Lower lobe of right lung (tissue), 2 donors: Measurements from ENCODE around the gene CDK6. TPM values are rescaled to one million over a fixed set of nuclear protein-coding genes. Genes with fewer than 3 reads are reported as not detected.
"Not testable (repeated sequence)": the region's sequence is repeated elsewhere in the genome, so short reads cannot be mapped to it uniquely, and the experiment has no call there.

Experiments
- ATAC-seq, 2 donors: fragments of 200-7000 bp; cut with Tn5 transposase; one replicate each; pipeline ENCODE4 v1.9.1; 2020 to 2022; ENCODE audit warnings: mild to moderate bottlenecking in 2 of 2, moderate library complexity in 2 of 2
- DNase-seq: peaks from one replicate; pipeline ENCODE4 v3.0.0-alpha.2; 2020
- H3K27ac ChIP-seq: fragments of 200-600 bp; one replicate; pipeline ENCODE4 v1.8.0; 2022
- H3K27me3 ChIP-seq: fragments of 200-600 bp; one replicate; pipeline ENCODE4 v1.8.0; 2022; ENCODE audit warnings: low read depth
- H3K36me3 ChIP-seq: fragments of 200-600 bp; one replicate; pipeline ENCODE4 v1.8.0; 2022; ENCODE audit warnings: mild to moderate bottlenecking
- H3K4me1 ChIP-seq: fragments of 200-600 bp; one replicate; pipeline ENCODE4 v1.8.0; 2022
- H3K4me3 ChIP-seq: fragments of 200-600 bp; one replicate; pipeline ENCODE4 v1.8.0; 2022; ENCODE audit warnings: mild to moderate bottlenecking
- H3K9me3 ChIP-seq: fragments of 200-600 bp; one replicate; pipeline ENCODE4 v1.8.0; 2022
- CTCF ChIP-seq: fragments of 200-600 bp; IDR thresholded peaks from one replicate; pipeline ENCODE4 v1.8.0; 2022; ENCODE audit warnings: antibody characterized with exemption, mild to moderate bottlenecking
- intact Hi-C: fragments of 100-400 bp; cut with DNase I; formaldehyde crosslinking; loops from one replicate; pipeline ENCODE4 v1.11.0; 2022
- total RNA-seq: library from RNA; stranded (reverse); fragmentation: NEBNext Ultra II Directional; extraction: Animal tissue kit (Norgen Biotek cat#: 25700); gene quantifications from one replicate; pipeline ENCODE4 v1.2.1, GENCODE V29; 2021
- donor health status: DM: no; HTN: yes; CAD: no; lungs with severe emphysema.

CDK6 gene
- total RNA-seq, 1 donor from 2014 or later, result 21.7 TPM

GRCh38 chr7:92758796-92759431 is 77.5 kb downstream of the CDK6 start:
- ATAC-seq, result no peak
- no peak overlapping the region for H3K27ac ChIP-seq
- intact Hi-C loops, result no loop called here

GRCh38 chr7:92757311-92757910 is 79.0 kb downstream of the CDK6 start:
- DNase-seq, intact Hi-C loops: not testable (repeated sequence)

More at GRCh38 chr7:92758796-92759431, 77.5 kb downstream of the CDK6 start:
- Histone ChIP-seq H3K4me1 (no peaks in the 10 kb centered on the region), H3K36me3 (no peaks in the 10 kb centered on the region), H3K9me3 (no peaks in the 10 kb centered on the region), H3K27me3 (no peaks in the 10 kb centered on the region), H3K4me3 (no peak overlapping the region)
- TF ChIP-seq CTCF, result no peak
- DNase-seq, result no peak

GRCh38 chr7:92755680-92756079 is 80.7 kb downstream of the CDK6 start:
- no peak for ATAC-seq
- no peaks in the 10 kb centered on the region for H3K36me3 ChIP-seq
- intact Hi-C loops, result no loop called here
- no peaks in the 10 kb centered on the region for H3K27me3 ChIP-seq
- no peaks in the 10 kb centered on the region for H3K9me3 ChIP-seq
- H3K27ac ChIP-seq, result no peak overlapping the region
- no peak for TF ChIP-seq CTCF
- H3K4me1 ChIP-seq, result no peaks in the 10 kb centered on the region
- DNase-seq, result no peak
- H3K4me3 ChIP-seq, result no peak overlapping the region

More at GRCh38 chr7:92757311-92757910, 79.0 kb downstream of the CDK6 start:
- H3K27me3 ChIP-seq, H3K9me3 ChIP-seq, H3K4me3 ChIP-seq, H3K27ac ChIP-seq, ATAC-seq, H3K36me3 ChIP-seq, H3K4me1 ChIP-seq: not testable (repeated sequence)

- Histone ChIP-seq H3K27me3 (no peaks in the 10 kb centered on the region), H3K4me3 (no peak overlapping the region), H3K36me3 (no peaks in the 10 kb centered on the region), H3K27ac (no peak overlapping the region), H3K4me1 (no peaks in the 10 kb centered on the region), H3K9me3 (no peaks in the 10 kb centered on the region)
- ATAC-seq, result no peak
- DNase-seq, result no peak
- intact Hi-C loops, result no loop called here
- TF ChIP-seq CTCF, result no peak
Observed at GRCh38 chr7:92754919-92755581, 81.3 kb downstream of the CDK6 start.

GRCh38 chr7:92753614-92754013 is 82.8 kb downstream of the CDK6 start:
- H3K9me3 ChIP-seq, result no peaks in the 10 kb centered on the region
- DNase-seq (no peak), ATAC-seq (no peak)
- H3K4me3 ChIP-seq, result no peak overlapping the region
- TF ChIP-seq CTCF, result no peak
- no peaks in the 10 kb centered on the region for H3K4me1 ChIP-seq
- H3K27ac ChIP-seq, result no peak overlapping the region
- no peaks in the 10 kb centered on the region for H3K36me3 ChIP-seq
- intact Hi-C loops, result no loop called here
- H3K27me3 ChIP-seq, result no peaks in the 10 kb centered on the region
